Smooth muscle cell (in vitro differentiated cells): ENCODE results near the gene SLAIN2. TPM values are rescaled to one million over a fixed set of nuclear protein-coding genes. Genes with fewer than 3 reads are reported as not detected.
"Not testable (repeated sequence)": the region's sequence is repeated elsewhere in the genome, so short reads cannot be mapped to it uniquely, and the experiment has no call there.

Experiments
- DNase-seq: peaks from one replicate; lab custom pipeline; 2025; ENCODE audit not compliant: unreplicated experiment; lab: John Stamatoyannopoulos, UW
- H2AFZ ChIP-seq: fragments of 200-600 bp; sonication (generic); 2 replicates; pipeline ENCODE4 v1.6.0; 2016; ENCODE audit warnings: antibody characterized with exemption, low read depth, mild to moderate bottlenecking
- H3F3A ChIP-seq: fragments of 200-600 bp; sonication (generic); 2 replicates; pipeline ENCODE4 v1.6.0; 2017; ENCODE audit warnings: antibody characterized with exemption, low read depth
- H3K27ac ChIP-seq: fragments of 200-600 bp; sonication (generic); 2 replicates; pipeline ENCODE4 v1.5.1; 2016; ENCODE audit warnings: low read depth, mild to moderate bottlenecking
- H3K27me3 ChIP-seq: fragments of 200-600 bp; sonication (generic); 2 replicates; pipeline ENCODE4 v1.6.1; 2016; ENCODE audit warnings: low read depth, mild to moderate bottlenecking
- H3K36me3 ChIP-seq: fragments of 200-600 bp; sonication (generic); 2 replicates; pipeline ENCODE4 v1.5.1; 2016; ENCODE audit warnings: low read depth
- H3K4me1 ChIP-seq: fragments of 200-600 bp; sonication (generic); 2 replicates; pipeline ENCODE4 v1.5.1; 2016; ENCODE audit warnings: low read depth
- H3K4me2 ChIP-seq: fragments of 200-600 bp; sonication (generic); 2 replicates; pipeline ENCODE4 v1.6.0; 2016; ENCODE audit warnings: mild to moderate bottlenecking
- H3K4me3 ChIP-seq: fragments of 200-600 bp; sonication (generic); 2 replicates; pipeline ENCODE4 v1.5.1; 2016; ENCODE audit warnings: mild to moderate bottlenecking
- H3K79me2 ChIP-seq: fragments of 200-600 bp; sonication (generic); 2 replicates; pipeline ENCODE4 v1.6.0; 2016; ENCODE audit warnings: low read depth, mild to moderate bottlenecking
- H3K9ac ChIP-seq: fragments of 200-600 bp; sonication (generic); 2 replicates; pipeline ENCODE4 v1.6.0; 2016; ENCODE audit warnings: low read depth
- H3K9me3 ChIP-seq: fragments of 200-600 bp; sonication (generic); replicated peaks from 2 replicates; pipeline ENCODE4 v1.5.1; 2016; ENCODE audit warnings: low read depth
- H4K20me1 ChIP-seq: fragments of 200-600 bp; sonication (generic); 2 replicates; pipeline ENCODE4 v1.6.0; 2016; ENCODE audit warnings: low read depth
- WGBS: methylation state at CpG from one replicate; pipeline ENCODE4 v1.1.7; 2016; ENCODE audit warnings: low lambda C conversion rate; 5-methylcytosine and 5-hydroxymethylcytosine counted together
- polyA plus RNA-seq: library from polyadenylated mRNA; unstranded; fragments of >200 nt; fragmentation: Nextera tagmentation; extraction: Ambion mirVana; gene quantifications from 2 replicates; pipeline ENCODE4 v1.2.1, GENCODE V29; 2016
- total RNA-seq: library from RNA; depleted of rRNA; stranded (reverse); fragments of >200 nt; gene quantifications from 2 replicates; pipeline ENCODE4 v1.2.3, GENCODE V29; 2014
- TF ChIP-seq, protein P1 (sequence below): fragments of 200-600 bp; sonication (generic); IDR thresholded peaks from 2 replicates; pipeline ENCODE4 v1.5.1; 2017; ENCODE audit warnings: borderline replicate concordance, mild to moderate bottlenecking, antibody characterized with exemption; ENCODE audit not compliant: insufficient read depth, poor library complexity, severe bottlenecking

Gene SLAIN2
- 113 and 143 TPM in 2 replicates for total RNA-seq
- 43.7 and 46.4 TPM in 2 replicates for polyA plus RNA-seq

DNA sequence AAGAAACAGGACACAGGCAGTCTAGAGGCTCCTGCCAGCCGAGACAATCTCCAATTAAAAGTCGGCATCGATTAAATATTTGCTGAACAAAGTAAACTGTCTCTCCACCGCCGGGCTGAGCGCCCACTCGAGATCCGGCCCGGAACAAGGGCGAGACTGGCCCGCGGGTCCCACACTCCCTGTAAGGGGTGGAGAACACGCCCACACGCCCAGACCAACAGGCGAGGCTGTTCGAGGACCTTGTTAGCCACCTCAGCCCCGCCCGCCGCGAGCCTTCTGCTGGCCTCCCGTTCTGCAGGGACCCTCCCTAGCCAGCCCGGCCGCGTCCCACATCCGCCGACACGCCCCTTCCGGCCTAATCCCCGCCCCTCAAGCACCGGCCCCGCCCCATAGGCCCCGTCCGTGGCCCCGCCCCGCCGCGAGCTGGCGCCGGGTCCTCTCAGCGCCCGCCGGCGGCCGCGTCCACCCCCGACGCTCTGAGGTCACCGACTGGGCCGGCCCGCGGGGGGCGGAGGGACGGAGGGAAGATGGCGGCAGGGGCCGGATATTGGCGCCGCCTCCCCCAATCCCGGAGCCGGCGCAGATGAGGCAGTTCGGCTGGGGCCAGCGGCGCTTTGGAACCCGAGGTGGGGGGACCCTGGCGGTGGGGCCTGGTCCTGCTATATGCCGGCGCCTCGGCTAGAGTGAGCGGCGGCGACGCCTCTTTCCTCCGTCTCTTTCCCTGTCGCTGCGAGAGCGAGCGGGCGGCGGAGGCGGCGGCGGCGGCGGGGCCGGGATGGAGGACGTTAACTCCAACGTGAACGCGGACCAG, at the start of gene SLAIN2:
Gene SLAIN2, plus strand, starts transcription at position 565 of the 811 bp plus-strand sequence. Its CDS starts 211 bp downstream, at position 776.
- Histone ChIP-seq H3K4me3 (peak within 1 kb of the TSS; percentile 98), H3K9ac (peak within 1 kb of the TSS; percentile 99), H2AFZ (peak within 1 kb of the TSS; percentile 48), H4K20me1 (peaks cover 42% of the 10 kb centered on the region), H3K79me2 (peaks cover 47% of the 10 kb centered on the region), H3K27ac (peak within 1 kb of the TSS; percentile 99), H3K4me1 (peaks cover 40% of the 10 kb centered on the region), H3K27me3 (no peaks in the 10 kb centered on the region), H3K36me3 (no peaks in the 10 kb centered on the region), H3K9me3 (no peaks in the 10 kb centered on the region), H3F3A (peaks cover 18% of the 10 kb centered on the region), H3K4me2 (peak within 1 kb of the TSS; percentile 98)
- TF ChIP-seq, protein P1, sequence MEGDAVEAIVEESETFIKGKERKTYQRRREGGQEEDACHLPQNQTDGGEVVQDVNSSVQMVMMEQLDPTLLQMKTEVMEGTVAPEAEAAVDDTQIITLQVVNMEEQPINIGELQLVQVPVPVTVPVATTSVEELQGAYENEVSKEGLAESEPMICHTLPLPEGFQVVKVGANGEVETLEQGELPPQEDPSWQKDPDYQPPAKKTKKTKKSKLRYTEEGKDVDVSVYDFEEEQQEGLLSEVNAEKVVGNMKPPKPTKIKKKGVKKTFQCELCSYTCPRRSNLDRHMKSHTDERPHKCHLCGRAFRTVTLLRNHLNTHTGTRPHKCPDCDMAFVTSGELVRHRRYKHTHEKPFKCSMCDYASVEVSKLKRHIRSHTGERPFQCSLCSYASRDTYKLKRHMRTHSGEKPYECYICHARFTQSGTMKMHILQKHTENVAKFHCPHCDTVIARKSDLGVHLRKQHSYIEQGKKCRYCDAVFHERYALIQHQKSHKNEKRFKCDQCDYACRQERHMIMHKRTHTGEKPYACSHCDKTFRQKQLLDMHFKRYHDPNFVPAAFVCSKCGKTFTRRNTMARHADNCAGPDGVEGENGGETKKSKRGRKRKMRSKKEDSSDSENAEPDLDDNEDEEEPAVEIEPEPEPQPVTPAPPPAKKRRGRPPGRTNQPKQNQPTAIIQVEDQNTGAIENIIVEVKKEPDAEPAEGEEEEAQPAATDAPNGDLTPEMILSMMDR = peak; percentile 34
- DNase-seq = peak; percentile 97
- under 1% methylated on average over 53 of the region's 89 CpGs for WGBS

DNA sequence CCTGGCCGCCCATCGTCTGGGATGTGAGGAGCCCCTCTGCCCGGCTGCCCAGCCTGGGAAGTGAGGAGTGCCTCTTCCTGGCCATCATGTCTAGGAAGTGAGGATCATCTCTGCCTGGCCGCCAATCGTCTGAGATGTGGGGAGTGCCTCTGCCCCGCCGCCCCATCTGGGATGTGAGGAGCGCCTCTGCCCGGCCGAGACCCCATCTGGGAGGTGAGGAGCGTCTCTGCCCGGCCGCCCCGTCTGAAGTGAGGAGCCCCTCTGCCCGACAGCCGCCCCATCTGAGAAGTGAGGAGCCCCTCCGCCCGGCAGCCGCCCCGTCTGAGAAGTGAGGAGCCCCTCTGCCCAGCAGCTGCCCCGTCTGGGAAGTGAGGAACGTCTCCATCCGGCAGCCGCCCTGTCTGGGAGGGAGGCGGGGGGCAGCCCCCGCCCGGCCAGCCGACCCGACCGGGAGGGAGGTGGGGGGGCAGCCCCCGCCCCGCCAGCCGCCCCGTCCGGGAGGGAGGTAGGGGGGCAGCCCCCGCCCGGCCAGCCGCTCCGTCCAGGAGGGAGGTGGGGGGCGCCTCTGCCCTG, 49.0 kb upstream of the SLAIN2 start:
- H3K36me3 ChIP-seq, H3F3A ChIP-seq, H3K27ac ChIP-seq, DNase-seq, H3K4me2 ChIP-seq, H3K9me3 ChIP-seq, H3K9ac ChIP-seq, H3K27me3 ChIP-seq, H4K20me1 ChIP-seq, H3K4me3 ChIP-seq, H2AFZ ChIP-seq, H3K4me1 ChIP-seq, H3K79me2 ChIP-seq: not testable (repeated sequence)
- 96% methylated on average over 8 of the region's 40 CpGs for WGBS

DNA sequence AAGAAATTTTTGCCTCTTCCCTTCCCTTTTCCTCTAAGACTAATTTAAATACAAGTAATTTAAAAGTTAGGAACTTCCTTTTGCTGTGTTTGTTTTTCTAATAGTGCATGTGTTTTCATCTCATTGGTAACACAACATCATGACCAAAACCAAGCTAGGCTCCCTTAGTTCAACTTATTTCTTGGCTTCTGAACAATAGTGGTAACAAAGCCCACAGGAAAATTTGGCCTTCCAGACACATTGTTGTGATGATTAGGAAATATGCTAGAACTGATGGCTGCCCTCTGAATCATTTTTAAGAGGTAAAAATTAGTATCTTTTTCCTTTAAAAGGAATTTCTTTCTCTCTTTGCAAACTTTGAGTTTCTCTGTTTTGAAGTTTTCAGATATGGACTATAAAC, 46.2 kb upstream of the SLAIN2 start:
- no peak overlapping the region for H3K27ac ChIP-seq
- no peaks in the 10 kb centered on the region for H4K20me1 ChIP-seq
- no peaks in the 10 kb centered on the region for H3K9me3 ChIP-seq
- no peak for DNase-seq
- no peak overlapping the region for H3K9ac ChIP-seq
- no peak overlapping the region for H3K4me3 ChIP-seq
- no peaks in the 10 kb centered on the region for H3F3A ChIP-seq
- no peak overlapping the region for H2AFZ ChIP-seq
- H3K27me3 ChIP-seq = no peaks in the 10 kb centered on the region
- H3K4me2 ChIP-seq = no peak overlapping the region
- H3K79me2 ChIP-seq = no peaks in the 10 kb centered on the region
- no peaks in the 10 kb centered on the region for H3K36me3 ChIP-seq
- H3K4me1 ChIP-seq = no peaks in the 10 kb centered on the region
- TF ChIP-seq, protein P1 = no peak

DNA sequence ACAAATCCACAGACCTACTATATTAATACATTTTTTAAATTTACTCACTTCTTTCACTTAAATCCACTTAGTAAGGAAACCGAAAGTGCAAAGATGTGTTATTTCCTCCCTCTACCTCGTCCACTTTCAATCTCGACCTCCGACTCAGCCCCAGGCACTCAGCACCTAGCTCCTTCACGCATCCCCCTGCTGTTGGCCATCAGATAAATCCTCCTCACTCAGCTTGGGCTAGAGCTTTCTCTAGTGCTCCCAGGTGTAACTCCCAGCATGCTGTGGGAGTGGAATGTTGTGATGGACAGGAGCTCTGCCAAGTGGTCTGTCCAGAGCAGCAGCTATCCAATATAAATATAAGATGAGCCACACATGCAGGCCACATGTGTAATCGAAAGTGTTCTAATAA, 45.0 kb upstream of the SLAIN2 start:
- Histone ChIP-seq H4K20me1 (no peaks in the 10 kb centered on the region), H3K79me2 (no peaks in the 10 kb centered on the region), H3K4me1 (no peaks in the 10 kb centered on the region), H3K4me3 (no peak overlapping the region), H3F3A (no peaks in the 10 kb centered on the region), H3K27me3 (no peaks in the 10 kb centered on the region), H3K4me2 (no peak overlapping the region), H3K36me3 (no peaks in the 10 kb centered on the region), H3K9me3 (no peaks in the 10 kb centered on the region), H3K27ac (no peak overlapping the region), H3K9ac (no peak overlapping the region), H2AFZ (no peak overlapping the region)
- TF ChIP-seq, protein P1 = no peak
- 83% methylated on average over 6 of the region's 6 CpGs for WGBS
- no peak for DNase-seq
